ENCODE results near the gene IFNLR1. TPM values are rescaled to one million over a fixed set of nuclear protein-coding genes. Genes with fewer than 3 reads are reported as not detected.

IFNLR1 gene
- total RNA-seq, 1 donor from 2014 or later, result not detected

DNA sequence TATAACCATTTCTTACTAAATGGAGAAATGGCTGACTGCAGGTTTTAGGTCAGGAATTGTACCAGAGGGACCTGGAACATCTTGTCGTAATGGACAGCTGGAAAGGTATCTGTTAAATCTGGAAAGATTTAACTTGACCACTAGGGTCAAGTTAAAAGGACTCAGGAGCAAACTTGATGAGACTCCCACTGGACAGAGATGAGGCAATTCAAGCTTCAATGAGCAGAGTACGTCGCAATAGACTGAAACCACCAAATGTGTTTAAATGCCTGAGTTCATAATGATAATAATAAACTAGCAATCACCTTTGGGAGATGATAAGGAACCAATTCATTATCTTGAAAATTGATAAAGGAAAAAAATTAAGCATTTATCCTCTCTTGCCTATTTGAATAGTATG lies 8.7 kb downstream of the IFNLR1 start:
- no peak for DNase-seq (ENCODE audit: low read depth, low spot score)

DNA sequence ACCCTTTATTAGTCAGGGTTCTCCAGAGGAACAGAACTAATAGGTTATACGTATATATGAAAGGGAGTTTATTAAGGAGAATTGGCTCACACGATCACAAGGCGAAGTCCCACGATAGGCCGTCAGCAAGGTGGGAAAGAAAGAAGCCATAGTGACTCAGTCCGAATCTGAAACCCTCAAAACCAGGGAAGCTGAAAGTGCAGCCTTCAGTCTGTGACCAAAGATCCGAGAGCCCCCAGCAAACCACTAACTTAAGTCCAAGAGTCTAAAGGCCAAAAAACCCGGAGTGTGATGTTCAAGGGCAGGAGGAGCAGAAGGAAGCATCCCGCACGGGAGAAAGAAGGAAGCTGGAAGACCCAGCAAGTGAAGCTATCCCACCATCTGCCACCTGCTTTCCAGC lies 9.9 kb downstream of the IFNLR1 start:
- no peak for DNase-seq (ENCODE audit: low read depth, low spot score)

DNA sequence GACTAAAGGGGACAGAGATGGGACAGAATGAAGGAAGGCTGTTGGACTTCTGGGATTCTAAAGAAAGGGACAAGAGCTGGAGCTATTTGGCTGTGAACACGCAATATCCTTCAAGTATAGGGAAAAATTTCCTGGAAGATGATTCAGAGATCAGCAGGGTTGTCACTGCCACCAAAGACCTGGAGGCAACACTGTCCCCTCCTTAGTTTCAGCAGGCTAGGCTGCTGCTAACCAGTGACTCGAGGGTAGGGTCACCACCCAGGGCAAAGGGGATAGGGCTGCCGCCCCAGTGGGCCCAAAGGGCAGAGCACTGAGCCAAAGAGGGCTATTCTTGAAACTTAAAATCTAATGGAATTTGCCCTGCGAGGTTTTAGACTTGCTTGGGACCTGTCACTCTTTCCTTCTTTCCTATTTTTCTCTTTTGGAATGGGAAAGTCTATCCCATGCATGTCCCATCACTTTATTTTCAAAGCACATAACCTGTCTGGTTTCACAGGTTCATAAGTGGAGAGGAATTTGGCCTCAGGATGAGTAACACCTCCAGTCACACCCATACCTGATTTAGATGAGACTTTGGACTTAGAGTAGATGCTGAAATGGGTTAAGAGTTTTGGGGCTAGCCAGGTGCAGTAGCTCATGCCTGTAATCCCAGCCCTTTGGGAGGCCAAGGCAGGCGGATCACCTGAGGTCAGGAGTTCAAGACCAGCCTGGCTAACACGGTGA lies 11.9 kb downstream of the IFNLR1 start:
- DNase-seq (ENCODE audit: low read depth, low spot score), result no peak

DNA sequence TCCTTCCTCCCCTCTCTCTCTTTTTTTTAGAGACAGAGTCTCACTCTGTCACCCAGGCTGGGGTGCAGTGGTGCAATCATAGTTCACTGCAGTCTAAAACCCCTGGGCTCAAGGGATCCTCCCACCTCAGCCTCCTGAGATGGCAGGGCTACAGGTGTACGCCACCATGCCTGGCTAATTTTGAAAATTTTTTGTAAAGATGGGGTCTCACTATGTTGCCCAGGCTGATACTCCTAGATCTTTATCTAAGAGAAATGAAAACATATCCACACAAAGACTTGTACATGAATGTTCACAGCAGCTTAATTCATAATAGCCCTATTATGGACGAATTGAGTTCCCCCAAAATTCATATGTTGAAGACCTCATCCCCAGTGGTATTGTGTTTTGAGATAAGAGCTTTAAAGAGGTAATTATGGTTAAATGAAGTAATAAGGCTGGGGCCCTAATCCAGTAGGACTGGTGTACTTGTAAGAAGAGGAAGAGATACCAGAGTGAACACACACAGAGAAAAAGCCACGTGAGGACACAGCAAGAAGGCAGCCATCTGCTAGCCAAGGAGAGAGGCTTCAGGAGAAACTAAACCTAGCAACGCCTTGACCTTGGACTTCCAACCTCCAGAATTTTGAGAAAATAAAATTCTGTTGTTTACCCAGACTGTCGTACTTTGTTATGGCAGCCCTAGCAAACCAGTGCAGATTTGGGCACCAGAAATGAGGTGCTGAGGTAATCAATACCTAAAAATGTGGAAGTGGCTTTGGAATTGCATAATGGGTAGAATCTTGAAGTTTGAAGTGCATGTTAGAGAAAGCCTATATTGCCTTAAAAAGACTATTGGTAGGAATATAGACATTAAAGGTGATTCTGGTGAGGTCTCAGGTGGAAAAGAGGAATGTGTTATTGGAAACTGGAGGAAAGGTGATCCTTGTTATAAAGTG lies 13.2 kb downstream of the IFNLR1 start:
- no peak for DNase-seq (ENCODE audit: low read depth, low spot score)

DNA sequence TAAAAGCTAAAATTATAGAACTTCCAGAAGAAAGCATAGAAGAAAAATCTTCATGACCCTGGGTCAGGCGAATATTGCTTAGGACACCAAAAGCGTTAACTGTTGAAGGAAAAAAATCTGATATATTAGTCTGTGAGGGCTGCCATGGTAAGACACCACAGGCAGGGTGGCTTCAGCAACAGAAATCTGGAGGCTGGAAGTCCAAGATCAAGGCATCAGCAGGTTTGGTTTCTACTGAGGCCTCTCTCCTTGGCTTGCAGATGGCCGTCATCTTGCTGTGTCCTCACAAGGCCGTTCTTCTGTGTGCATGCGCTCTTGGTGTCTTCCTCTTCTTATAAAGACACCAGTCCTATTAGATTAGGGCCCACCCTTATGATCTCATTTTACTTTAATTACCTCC lies 14.5 kb downstream of the IFNLR1 start:
- no peak for DNase-seq (ENCODE audit: low read depth, low spot score)

DNA sequence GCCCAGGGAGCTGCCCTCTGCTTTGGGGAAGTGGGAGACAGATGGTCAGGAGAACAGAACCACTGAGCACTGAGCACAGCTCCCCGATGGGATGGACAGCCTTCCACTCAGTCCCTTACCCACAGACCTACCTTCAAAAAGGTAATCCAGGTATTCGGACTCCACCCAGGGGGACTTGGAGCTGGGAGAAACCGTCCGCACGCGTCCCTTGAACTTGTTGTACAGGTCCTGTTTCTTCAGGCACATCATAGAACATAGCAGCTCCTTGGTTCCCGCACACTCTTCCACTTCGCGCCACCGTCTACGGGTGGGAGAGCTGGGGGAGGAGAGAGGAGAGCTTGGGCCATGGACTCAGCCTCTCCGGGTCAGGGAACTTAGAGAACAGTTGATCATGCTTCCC lies 17.8 kb downstream of the IFNLR1 start:
- DNase-seq (ENCODE audit: low read depth, low spot score), result no peak

DNA sequence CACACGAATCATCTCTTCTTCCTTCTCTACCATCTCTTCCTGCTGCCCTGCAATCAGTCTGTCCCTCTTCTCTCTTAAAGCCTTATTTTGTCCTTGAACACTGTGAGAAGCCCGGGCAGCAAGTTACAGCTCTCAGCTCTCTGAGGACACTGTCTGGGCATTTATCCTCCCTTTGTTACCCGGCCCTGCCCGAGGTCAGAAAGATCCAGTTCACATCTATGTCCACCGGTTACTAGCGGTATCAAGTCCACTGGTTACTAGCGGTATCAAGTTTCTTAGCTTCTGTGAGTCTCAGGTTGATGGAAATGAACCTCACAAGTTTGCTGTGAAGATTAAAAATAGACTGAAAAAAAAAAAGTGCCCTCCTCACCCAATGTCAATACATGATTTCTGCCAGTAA lies 18.8 kb downstream of the IFNLR1 start:
- no peak for DNase-seq (ENCODE audit: low read depth, low spot score)

DNA sequence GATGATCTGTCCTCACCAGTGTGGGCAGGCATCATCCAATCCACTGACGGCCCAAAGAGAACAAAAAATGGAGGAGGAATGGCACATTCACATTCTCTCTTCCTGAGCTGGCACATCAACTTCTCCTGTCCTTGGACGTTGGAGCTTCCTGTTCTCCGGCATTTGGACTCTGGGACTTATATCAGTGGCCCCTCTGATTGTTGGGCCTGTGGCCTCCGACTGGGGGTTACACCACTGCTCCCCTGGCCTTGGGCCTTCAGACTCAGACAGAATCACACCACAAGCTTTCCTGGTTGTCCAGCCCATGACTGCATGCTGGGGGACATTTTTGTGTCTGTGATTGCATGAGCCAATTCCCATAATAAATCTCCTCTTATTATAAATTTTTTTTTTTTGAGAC lies 20.1 kb downstream of the IFNLR1 start:
- no peak for DNase-seq (ENCODE audit: low read depth, low spot score)

DNA sequence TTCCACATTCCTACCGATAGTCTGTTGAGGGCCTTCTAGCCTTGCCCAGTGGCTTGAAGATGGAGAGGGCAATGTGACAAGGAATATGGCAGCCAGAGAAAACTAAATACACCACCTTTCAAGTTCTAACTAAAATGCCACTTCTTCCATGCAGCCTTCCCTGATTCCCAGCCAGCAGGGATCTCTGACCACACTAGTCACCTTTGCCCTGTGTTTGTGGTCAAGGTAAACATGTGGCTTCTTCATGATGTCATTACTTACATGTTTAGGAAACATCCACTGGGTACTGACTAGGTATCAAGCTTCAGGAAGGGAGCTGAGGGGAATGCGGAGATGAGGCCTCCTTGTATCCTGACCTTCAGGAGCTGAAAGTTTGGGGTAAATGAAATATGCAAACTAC lies 21.6 kb downstream of the IFNLR1 start:
- DNase-seq (ENCODE audit: low read depth, low spot score), result no peak

DNA sequence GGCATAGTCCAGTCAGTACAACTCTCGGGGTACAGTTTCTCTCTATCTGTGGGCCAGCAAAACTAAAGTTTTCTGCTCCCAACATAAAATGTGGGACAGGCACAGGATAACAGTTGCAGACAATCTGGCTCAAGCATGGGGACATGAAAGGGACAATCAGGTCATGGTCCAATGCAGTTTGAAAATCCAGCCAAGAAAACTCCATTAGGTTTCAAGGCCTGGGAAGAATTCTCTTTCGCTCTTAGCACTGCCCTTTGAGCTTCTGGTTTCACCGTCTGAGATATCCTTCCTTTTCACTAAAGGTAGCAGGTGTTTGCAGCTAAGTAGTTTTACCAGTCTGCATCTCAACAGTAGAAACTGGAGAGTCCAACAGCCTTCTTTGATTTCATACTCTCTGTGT lies 23.1 kb downstream of the IFNLR1 start:
- no peak for DNase-seq (ENCODE audit: low read depth, low spot score)

DNA sequence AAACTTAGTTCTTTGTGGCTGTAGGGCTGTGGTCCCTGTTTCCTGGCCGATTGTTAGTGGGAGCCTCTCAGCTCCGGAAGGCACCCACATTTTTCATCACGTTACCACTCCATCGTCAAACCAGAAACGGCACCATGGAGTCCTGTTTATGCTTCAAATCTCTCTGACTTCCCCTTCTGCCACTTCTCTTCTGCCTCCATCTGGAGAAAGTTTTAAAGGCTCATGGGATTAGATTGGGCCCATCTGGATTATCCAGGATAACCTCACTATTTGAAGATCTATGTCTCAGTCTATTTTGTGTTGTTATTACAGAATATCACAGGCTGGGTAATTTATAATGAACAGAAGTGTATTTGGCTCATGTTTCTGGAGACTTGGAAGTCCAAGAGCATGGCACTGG lies 24.9 kb downstream of the IFNLR1 start:
- DNase-seq (ENCODE audit: low read depth, low spot score), result no peak

DNA sequence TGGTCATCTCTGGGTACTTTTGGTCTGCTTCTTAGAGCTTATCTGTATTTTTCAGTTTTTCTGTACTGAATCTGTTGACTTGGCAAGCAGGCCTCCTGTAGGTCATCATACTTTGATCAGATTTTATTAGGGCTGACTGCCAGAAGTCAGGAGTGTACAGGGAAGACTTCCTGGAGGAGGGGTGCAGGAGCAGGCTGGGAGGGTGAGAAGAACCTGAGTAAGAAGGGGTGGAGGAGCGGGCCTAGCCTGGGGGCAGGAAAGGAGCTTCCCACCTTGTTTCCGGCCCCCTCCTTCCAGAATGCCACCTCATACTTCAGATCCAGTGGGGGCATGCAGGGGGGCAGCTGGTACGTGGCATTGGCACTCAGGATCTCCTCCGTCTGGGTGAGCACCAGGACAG lies 25.8 kb downstream of the IFNLR1 start:
- DNase-seq (ENCODE audit: low read depth, low spot score), result no peak

DNA sequence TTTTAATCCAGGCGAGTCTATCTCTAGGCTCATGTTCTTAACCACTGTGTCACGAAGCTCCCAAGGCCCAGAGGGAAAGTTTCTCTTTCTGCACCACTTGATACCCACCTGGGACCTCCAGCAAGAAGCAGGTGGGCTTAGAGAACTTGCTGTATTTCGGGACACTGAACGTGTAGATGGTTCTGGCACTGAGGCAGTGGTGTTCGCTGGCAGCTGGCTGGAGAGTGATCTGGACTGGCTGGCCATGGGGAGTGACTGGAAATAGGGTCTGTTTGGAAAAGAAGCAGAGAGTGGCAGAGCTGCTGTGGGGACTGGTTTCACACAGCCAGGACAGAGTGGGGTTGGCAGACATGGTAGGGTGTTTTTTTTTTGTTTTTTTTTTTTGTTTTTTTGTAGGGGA lies 27.7 kb downstream of the IFNLR1 start:
- no peak for DNase-seq (ENCODE audit: low read depth, low spot score)

DNA sequence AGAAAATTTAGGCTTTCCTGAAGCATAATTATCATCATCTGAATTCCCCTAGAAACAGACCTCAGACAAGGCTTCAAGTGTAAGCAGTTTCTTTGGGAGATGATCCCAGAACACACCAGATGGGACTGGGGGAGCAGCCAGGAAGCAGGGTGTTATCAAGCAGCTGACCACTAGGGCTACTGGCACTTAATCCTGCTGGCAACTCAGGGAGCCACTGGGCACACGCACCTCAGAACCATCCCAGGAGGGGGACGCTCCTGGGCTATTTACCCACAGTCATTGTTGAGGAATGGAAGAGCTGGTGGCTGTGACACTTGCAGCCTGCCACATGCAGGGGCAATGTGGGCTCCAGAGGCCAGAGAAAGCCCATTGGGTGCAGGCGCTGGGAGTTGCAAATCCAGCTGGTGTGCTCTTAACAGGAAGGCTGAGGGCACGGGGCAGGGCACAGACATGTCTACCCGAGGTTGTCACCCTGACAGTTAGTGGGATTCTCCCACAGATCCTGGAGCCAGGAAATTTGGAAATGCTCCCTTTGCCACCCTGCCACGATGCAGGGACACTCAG lies 29.1 kb downstream of the IFNLR1 start:
- DNase-seq (ENCODE audit: low read depth, low spot score), result no peak

DNA sequence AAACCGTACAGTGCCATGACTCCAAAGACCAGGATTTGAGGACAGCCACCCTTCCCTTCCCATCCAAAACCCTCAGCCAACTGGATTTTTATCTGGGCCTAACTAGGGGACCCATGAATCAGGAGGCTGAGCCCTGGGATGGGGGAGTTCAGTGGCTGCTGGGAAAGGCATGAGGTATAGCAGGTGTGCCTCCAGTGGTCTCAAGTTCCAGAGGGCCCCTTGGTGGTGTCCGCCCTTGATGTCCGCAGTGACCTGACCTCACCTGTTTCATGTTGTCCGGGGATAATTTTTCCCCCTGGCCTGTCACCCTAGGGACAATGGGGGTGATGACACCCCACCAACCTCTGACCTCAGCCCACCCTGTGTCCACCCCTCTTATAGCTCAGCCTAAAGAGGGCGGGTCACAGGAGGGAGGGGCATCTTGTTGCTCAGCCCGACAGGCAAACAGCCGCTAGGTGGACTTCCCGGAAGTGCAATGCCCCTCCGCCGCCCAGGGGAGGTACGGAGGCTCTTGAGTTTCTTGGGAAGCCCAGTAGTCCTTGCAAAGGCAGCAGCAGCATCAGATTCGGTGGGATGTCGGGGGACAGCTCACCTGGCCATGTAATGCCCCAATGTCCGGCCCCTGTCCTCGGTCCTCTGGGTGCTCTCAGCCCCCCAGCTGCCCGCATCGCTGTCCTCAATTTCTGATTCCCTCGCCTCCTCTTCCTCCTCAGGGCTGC lies 30.4 kb downstream of the IFNLR1 start:
- DNase-seq (ENCODE audit: low read depth, low spot score), result no peak

DNA sequence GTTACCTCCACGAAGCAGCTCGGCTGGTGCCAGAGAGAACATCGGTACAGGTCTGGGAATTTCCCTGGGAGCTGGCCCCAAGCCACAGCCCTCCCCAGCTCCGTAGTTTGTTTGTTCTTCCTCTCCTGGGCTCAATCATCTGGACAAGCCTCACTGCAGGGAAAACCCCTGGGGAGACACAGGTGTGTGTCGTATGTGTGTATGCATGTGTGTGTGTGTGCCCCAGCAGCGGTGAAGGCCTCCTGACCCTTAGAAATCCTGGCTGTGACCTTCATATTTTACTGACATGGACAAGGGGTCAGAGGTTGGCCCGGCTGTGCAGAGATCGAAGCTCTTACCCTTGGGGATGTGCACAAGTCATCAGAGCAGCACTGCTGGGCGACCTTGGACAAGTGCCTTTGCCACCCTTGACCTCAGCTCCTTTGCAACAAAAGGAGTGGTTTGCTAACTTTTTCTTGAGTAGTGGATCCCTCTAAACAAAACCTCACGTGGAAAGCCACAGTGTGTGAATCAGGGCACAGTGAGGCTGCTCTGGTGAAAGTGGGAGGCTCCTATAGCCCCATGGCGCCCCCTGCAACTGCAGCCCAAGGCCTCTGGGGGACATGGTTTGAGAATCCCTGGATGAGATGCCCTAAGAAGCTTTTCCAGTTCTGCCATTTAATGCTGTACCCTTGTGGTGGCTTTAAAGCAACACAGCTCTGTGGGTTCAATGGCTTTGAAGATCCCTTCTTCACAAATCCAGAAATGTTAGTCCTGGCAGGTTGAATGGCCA lies 31.9 kb downstream of the IFNLR1 start:
- DNase-seq (ENCODE audit: low read depth, low spot score), result no peak

DNA sequence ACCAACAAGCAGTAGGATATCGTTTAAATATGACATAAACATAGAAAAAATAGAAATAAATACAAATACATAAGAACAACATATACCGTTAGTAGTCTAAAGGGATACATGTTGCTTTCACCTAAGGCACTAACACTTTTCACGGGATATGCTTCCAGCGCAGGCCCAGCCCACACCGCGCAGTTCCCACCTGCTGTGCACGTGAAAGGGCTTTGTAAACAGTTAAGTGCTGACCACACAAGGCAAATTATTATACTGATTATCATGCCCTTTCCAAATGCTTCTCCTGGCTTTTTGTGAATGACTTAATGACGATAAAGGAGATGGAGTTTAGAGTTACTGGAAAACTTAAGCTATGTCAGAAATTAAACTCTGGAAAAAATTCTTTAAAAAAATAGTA lies 32.9 kb downstream of the IFNLR1 start:
- DNase-seq (ENCODE audit: low read depth, low spot score), result no peak

DNA sequence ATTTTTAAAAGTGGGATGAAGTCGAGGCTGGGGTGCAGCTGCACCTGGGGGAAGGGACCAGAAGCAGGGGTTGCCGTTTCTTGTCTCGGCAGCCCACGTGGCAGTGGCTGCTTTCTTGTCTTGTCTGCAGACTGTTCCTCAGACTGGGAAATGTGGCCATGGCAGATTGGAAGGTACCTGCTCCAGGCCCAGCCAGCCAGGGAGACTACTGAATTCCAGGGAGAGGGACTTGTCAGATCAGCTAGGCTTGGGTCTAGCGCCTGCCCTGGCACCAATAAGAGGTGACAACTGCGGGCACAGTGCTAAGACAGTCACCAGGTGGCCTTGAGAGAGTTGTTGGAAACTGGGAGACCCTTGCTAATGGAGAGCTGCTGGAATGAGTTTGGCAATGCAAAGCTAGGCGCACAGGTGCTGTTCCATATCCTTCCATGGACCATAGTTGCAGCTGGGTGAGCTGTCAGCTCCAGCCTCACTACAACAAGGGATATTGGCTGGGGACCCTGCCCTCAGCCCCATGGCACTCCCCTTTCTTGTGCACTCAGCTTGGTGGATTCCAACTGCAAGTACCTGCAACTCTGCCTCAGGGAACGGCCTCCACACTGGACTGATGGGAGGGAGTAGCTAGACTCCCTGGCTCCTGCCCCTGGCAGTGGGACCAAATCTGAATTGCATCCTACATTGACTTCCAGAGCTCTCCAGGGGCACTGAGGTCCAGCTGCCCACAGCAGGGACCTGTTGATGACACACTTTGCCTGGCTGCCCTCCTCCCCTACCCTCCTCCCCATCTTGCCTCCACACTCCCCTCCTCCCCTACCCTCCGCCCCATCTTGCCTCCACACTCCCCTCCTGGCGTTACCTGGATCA lies 34.2 kb downstream of the IFNLR1 start:
- no peak for DNase-seq (ENCODE audit: low read depth, low spot score)

DNA sequence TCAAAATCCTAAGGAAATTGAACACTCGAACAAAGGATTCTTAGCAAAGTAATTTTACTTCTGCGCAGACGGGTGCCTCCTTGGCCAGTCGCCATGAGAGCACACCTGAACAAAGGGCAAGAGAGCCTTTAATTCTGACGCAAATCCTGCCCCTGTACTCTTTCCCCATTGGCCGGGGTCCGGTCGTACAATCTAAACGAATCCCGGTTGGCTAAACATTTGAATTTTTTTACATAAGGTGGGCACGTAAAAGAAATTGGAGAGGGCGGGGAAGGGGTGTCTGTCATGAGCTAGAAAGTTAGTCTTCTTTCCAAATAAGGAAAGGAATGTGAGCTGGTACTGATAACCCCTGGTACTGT lies 35.9 kb downstream of the IFNLR1 start:
- no peak for DNase-seq (ENCODE audit: low read depth, low spot score)
